ENCODE measurements around the gene RERE.

The RERE gene

GRCh38 chr1:8851060-8851459 is 33.6 kb upstream of the RERE start:
- no peak for DNase-seq (ENCODE audit: extremely low read depth, low read depth)

GRCh38 chr1:8848663-8849386 is 31.4 kb upstream of the RERE start:
- peak; percentile 92 for TF ChIP-seq CTCF (IDR thresholded peaks at IDR 0.05; ENCODE audit: low read depth, low read length)
- DNase-seq (ENCODE audit: extremely low read depth, low read depth): peak; percentile 87

More at GRCh38 chr1:8851060-8851459, 33.6 kb upstream of the RERE start:
- no peak for TF ChIP-seq CTCF (IDR thresholded peaks at IDR 0.05; ENCODE audit: low read depth, low read length)

- no peak for DNase-seq (ENCODE audit: extremely low read depth, low read depth)
- TF ChIP-seq CTCF (IDR thresholded peaks at IDR 0.05; ENCODE audit: low read depth, low read length): no peak
Measured at GRCh38 chr1:8847990-8848389, 30.6 kb upstream of the RERE start.

- TF ChIP-seq CTCF (IDR thresholded peaks at IDR 0.05; ENCODE audit: low read depth, low read length): no peak
- DNase-seq (ENCODE audit: extremely low read depth, low read depth): no peak
Measured at GRCh38 chr1:8846263-8846662, 28.8 kb upstream of the RERE start.

- no peak for DNase-seq (ENCODE audit: extremely low read depth, low read depth)
- TF ChIP-seq CTCF (IDR thresholded peaks at IDR 0.05; ENCODE audit: low read depth, low read length): no peak
Measured at GRCh38 chr1:8845104-8846097, 28.0 kb upstream of the RERE start.

GRCh38 chr1:8844501-8845006 is 27.1 kb upstream of the RERE start:
- DNase-seq (ENCODE audit: extremely low read depth, low read depth): no peak
- no peak for TF ChIP-seq CTCF (IDR thresholded peaks at IDR 0.05; ENCODE audit: low read depth, low read length)

- TF ChIP-seq CTCF (IDR thresholded peaks at IDR 0.05; ENCODE audit: low read depth, low read length): no peak
- no peak for DNase-seq (ENCODE audit: extremely low read depth, low read depth)
Measured at GRCh38 chr1:8841395-8841794, 24.0 kb upstream of the RERE start.
